ENCODE measurements around the gene CADM2.

DNA sequence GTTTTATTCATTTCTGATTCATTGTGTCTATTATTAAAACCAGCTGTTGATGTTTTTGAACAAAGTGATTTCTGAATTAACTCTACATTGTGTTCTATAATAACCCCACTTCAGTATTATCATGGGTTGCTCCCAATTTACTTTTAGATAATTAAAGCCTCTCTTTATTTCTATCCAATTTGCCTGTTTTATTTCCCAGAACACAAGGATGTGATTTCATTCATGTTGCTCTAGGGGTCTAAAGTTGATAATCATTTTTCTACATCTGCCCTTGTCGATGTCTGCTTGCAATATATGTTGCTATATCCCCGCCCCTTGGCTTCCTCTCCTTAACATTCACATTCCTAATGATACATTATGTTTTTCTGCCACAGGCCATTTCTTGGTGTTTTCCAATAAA, 747.3 kb downstream of the CADM2 start:
- TF ChIP-seq, protein P1, sequence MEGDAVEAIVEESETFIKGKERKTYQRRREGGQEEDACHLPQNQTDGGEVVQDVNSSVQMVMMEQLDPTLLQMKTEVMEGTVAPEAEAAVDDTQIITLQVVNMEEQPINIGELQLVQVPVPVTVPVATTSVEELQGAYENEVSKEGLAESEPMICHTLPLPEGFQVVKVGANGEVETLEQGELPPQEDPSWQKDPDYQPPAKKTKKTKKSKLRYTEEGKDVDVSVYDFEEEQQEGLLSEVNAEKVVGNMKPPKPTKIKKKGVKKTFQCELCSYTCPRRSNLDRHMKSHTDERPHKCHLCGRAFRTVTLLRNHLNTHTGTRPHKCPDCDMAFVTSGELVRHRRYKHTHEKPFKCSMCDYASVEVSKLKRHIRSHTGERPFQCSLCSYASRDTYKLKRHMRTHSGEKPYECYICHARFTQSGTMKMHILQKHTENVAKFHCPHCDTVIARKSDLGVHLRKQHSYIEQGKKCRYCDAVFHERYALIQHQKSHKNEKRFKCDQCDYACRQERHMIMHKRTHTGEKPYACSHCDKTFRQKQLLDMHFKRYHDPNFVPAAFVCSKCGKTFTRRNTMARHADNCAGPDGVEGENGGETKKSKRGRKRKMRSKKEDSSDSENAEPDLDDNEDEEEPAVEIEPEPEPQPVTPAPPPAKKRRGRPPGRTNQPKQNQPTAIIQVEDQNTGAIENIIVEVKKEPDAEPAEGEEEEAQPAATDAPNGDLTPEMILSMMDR (IDR thresholded peaks at IDR 0.05), result no peak
- no peak for TF ChIP-seq EP300 (IDR thresholded peaks at IDR 0.05)

Measured in upper lobe of left lung (tissue), 4 donors.